MCF 10A (cell line): ENCODE results near the gene LRBA. TPM values are rescaled to one million over a fixed set of nuclear protein-coding genes. Genes with fewer than 3 reads are reported as not detected.

Source experiments
- BruUV-seq: library from RNA; stranded (reverse); fragments of 400-500 nt; replicated peaks from 2 replicates; lab custom pipeline; 2021; lab: Mats Ljungman, UMichigan
- CTCF ChIA-PET: fragments of 300-600 bp; sonication (Branson Sonifier 250); formaldehyde crosslinking; extraction: SDS; loops from one replicate; lab custom pipeline; 2021; ENCODE audit warnings: antibody characterized with exemption, inconsistent platforms; lab: Yijun Ruan, JAX
- POLR2A ChIA-PET: fragments of 300-600, 350-650 bp; sonication (Branson Sonifier 250); formaldehyde crosslinking; extraction: SDS; loops from one replicate; lab custom pipeline; 2020; ENCODE audit warnings: antibody characterized with exemption, inconsistent platforms; lab: Yijun Ruan, JAX
- DNase-seq: peaks from one replicate; pipeline ENCODE4 v3.0.0-alpha.2; 2018; ENCODE audit not compliant: unreplicated experiment
- H3K27ac Mint-ChIP-seq: one replicate; pipeline ENCODE4 v1.8.0; 2022; ENCODE audit warnings: mild to moderate bottlenecking, low read depth, mixed read lengths; ENCODE audit not compliant: unreplicated experiment
- H3K27me3 Mint-ChIP-seq: one replicate; pipeline ENCODE4 v1.8.0; 2022; ENCODE audit warnings: mixed read lengths; ENCODE audit not compliant: insufficient read depth, unreplicated experiment
- H3K36me3 Mint-ChIP-seq: one replicate; pipeline ENCODE4 v1.8.0; 2022; ENCODE audit warnings: mild to moderate bottlenecking, moderate library complexity, mixed read lengths; ENCODE audit not compliant: insufficient read depth, unreplicated experiment
- H3K4me1 Mint-ChIP-seq: one replicate; pipeline ENCODE4 v1.8.0; 2022; ENCODE audit warnings: mixed read lengths; ENCODE audit not compliant: insufficient read depth, unreplicated experiment
- H3K4me3 Mint-ChIP-seq: one replicate; pipeline ENCODE4 v1.8.0; 2022; ENCODE audit warnings: mild to moderate bottlenecking, moderate library complexity, mixed read lengths; ENCODE audit not compliant: unreplicated experiment
- H3K9me3 Mint-ChIP-seq: one replicate; pipeline ENCODE4 v1.8.0; 2022; ENCODE audit warnings: mixed read lengths; ENCODE audit not compliant: unreplicated experiment
- CTCF ChIP-seq: fragments of 200-600 bp; IDR thresholded peaks from one replicate; pipeline ENCODE4 v1.8.0; 2022; ENCODE audit warnings: antibody characterized with exemption, mild to moderate bottlenecking; ENCODE audit not compliant: unreplicated experiment
- intact Hi-C: fragments of 100-400 bp; cut with micrococcal nuclease; formaldehyde crosslinking; loops from 2 replicates; pipeline ENCODE4 v1.14.1; 2022
- total RNA-seq: library from RNA; stranded (reverse); gene quantifications from 2 replicates; pipeline ENCODE4 v1.2.3, GENCODE V29; 2022

Gene LRBA
- total RNA-seq, 1 experiment from 2014 or later: 64.5 TPM

GRCh38 chr4:150938873-150939499, 76.1 kb downstream of the LRBA start:
- intact Hi-C loops: no loop called here
- Mint-ChIP-seq H3K27me3 (no peaks in the 10 kb centered on the region), H3K4me3 (no peak overlapping the region), H3K9me3 (no peaks in the 10 kb centered on the region), H3K4me1 (peaks cover 19% of the 10 kb centered on the region), H3K27ac (no peak overlapping the region), H3K36me3 (no peaks in the 10 kb centered on the region)
- DNase-seq: no peak
- ChIA-PET CTCF (interaction anchor here (0.5 to 1.7 kb wide), 2 partner anchors 21 to 36 kb away, joined by 3 to 5 read pairs; no protein-coding TSS in a partner anchor), POLR2A (interaction anchor here (0.7 kb wide), 1 partner anchor 9 kb away, joined by 3 read pairs; no protein-coding TSS in a partner anchor)
- BruUV-seq: no TSS peak
- TF ChIP-seq CTCF: no peak

- TF ChIP-seq CTCF: no peak
- ChIA-PET POLR2A (interaction anchor here (0.7 kb wide), 1 partner anchor 10 kb away, joined by 3 read pairs; no protein-coding TSS in a partner anchor), CTCF (interaction anchor here (0.5 to 1.7 kb wide), 2 partner anchors 22 to 37 kb away, joined by 3 to 5 read pairs; no protein-coding TSS in a partner anchor)
- H3K4me1 Mint-ChIP-seq: peaks cover 19% of the 10 kb centered on the region
- H3K9me3 Mint-ChIP-seq: no peaks in the 10 kb centered on the region
- H3K27ac Mint-ChIP-seq: no peak overlapping the region
- BruUV-seq: no TSS peak
- H3K27me3 Mint-ChIP-seq: no peaks in the 10 kb centered on the region
- DNase-seq: no peak
- intact Hi-C loops: no loop called here
- no peaks in the 10 kb centered on the region for H3K36me3 Mint-ChIP-seq
- no peak overlapping the region for H3K4me3 Mint-ChIP-seq
Measured at GRCh38 chr4:150938417-150938816, 76.7 kb downstream of the LRBA start.

- Mint-ChIP-seq H3K4me1 (peaks cover 8% of the 10 kb centered on the region), H3K4me3 (no peak overlapping the region), H3K27ac (no peak overlapping the region), H3K9me3 (no peaks in the 10 kb centered on the region), H3K36me3 (no peaks in the 10 kb centered on the region), H3K27me3 (no peaks in the 10 kb centered on the region)
- no peak for DNase-seq
- TF ChIP-seq CTCF: no peak
- POLR2A ChIA-PET: interaction anchor here (0.8 to 1.1 kb wide), 2 partner anchors 11 to 26 kb away, joined by 3 read pairs; no protein-coding TSS in a partner anchor
- CTCF ChIA-PET: interaction anchor here (0.6 kb wide), 1 partner anchor 26 kb away, joined by 3 read pairs; no protein-coding TSS in a partner anchor
- intact Hi-C loops: no loop called here
- BruUV-seq: no TSS peak
Measured at GRCh38 chr4:150934022-150934421, 81.1 kb downstream of the LRBA start.

GRCh38 chr4:150931796-150932195, 83.3 kb downstream of the LRBA start:
- H3K27ac Mint-ChIP-seq: no peak overlapping the region
- TF ChIP-seq CTCF: no peak
- intact Hi-C loops: no loop called here
- ChIA-PET CTCF (interaction anchor here (0.6 to 0.7 kb wide), 2 partner anchors 28 to 391 kb away, joined by 4 to 8 read pairs; no protein-coding TSS in a partner anchor), POLR2A (interaction anchor here (0.7 to 1.2 kb wide), 2 partner anchors 12 to 14 kb away, joined by 3 to 4 read pairs; no protein-coding TSS in a partner anchor)
- H3K36me3 Mint-ChIP-seq: peaks cover under 1% of the 10 kb centered on the region
- H3K27me3 Mint-ChIP-seq: no peaks in the 10 kb centered on the region
- H3K4me3 Mint-ChIP-seq: no peak overlapping the region
- no peaks in the 10 kb centered on the region for H3K9me3 Mint-ChIP-seq
- H3K4me1 Mint-ChIP-seq: no peaks in the 10 kb centered on the region
- no peak for DNase-seq
- no TSS peak for BruUV-seq
